Measurements from ENCODE around the gene PAX7. TPM values are rescaled to one million over a fixed set of nuclear protein-coding genes. Genes with fewer than 3 reads are reported as not detected.
A peak's percentile ranks its signal among the peaks of the same experiment; 100 is the strongest.
"Not testable (repeated sequence)": the region's sequence is repeated elsewhere in the genome, so short reads cannot be mapped to it uniquely, and the experiment has no call there.

The PAX7 gene
- 1 to 10 TPM in 1 of 5 donors, not detected in 4; 2.0 TPM for polyA plus RNA-seq (ENCODE audit: insufficient read depth in 1 of 5, insufficient read length in 5 of 5, low replicate concordance in 1 of 5)
- long read RNA-seq, donor 1 = 0 reads
- long read RNA-seq, donor 2 = 0 reads
- long read RNA-seq, donor 3 = 0 reads
- long read RNA-seq, donor 4 = 0 reads
- long read RNA-seq, donor 5 = 0 reads
- long read RNA-seq, donor 6 = 0 reads
- long read RNA-seq, donor 7 = 0 reads
- long read RNA-seq, donor 8 = 0 reads

DNA sequence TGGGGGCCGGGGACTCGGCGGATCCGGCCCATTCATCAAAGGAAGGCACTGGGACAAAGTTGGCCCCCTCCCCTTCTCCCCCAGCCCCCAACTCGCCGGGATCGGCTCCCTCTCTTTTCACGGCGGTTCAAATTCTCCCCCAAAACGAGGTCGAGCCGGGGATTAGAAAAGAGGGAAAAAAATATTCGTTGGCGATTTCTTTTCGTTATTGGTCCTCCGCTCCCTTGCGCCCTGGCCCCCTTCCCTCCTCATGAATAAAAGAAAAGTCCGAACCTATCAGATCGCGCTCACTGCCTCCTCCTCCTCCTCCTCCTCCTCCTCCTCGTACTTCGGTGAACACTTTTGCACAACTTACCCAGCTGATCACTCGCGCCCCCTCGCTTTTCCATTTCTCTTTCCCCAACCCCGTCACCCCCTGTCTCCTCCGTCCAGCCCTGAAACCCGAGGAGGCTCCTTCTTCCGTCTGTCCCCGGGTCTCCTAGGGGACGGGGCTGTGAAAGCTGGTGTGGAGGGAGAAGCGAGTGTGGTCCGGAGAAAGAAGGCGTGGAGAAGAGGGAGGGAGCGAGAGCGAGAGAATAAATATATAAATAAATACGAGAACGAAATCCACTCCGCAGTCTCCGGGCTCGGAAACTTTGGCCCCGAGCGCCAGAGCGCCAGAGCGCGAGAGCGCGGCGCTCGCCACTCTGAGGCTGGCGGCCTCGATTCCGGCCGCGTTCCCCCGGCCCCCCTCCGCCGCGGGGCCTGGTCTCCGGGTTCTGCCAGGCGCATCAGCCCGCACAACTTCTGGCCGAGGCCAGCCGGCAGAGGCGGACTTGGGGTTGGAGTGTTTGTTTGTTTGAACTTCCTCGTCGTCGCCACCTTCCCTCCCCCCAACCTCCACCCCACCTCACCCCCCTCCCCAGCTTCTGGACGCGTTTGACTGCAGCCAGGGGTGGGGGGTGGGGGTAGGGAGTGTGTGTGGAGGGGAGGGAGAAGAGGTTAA is at the start of gene PAX7:
PAX7 (plus strand) TSS at position 336 of the 985 bp plus-strand sequence. CDS start 758 bp downstream, outside the sequence.
- DNase-seq = no peak

DNA sequence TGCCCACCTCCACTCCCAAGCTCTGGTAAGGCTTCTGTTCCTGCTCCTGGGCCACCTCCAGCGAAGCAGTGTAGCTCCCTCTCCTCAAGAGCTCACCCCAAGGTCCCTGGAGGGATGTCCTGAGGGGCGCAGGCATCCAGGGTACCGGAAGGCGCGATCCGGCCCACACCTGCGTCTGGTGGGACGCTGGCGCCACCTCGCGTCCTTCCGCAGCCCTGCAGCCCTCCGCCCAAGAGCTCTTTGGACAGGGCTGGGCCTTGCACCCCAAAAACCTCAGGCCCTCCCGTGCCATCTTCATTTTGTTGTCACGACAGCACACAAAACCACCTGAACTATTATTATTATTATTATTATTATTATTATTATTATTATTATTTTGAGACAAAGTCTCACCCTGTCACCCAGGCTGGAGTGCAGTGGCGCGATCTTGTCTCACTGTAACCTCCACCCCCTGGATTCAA is 49.2 kb upstream of the PAX7 start:
- no peak for DNase-seq

DNA sequence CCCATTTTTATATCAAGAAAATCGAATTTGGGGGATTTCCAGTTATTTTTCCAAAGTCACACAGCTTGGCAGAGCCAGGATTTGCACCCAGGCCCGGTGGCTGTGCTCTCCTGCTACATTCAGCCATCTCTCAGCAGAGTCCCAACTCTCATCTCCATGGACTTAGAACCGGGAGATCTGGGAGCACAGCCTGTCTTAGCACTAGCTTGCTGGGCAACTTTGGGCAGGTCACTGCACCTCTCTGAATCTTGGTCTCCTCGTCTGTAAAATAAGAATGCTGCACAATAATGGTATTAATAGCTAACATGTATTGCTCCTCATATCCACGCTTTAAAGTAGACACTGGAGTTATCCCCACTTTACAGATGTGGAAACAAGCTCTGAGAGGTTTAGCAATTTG is 47.8 kb upstream of the PAX7 start:
- DNase-seq = no peak

DNA sequence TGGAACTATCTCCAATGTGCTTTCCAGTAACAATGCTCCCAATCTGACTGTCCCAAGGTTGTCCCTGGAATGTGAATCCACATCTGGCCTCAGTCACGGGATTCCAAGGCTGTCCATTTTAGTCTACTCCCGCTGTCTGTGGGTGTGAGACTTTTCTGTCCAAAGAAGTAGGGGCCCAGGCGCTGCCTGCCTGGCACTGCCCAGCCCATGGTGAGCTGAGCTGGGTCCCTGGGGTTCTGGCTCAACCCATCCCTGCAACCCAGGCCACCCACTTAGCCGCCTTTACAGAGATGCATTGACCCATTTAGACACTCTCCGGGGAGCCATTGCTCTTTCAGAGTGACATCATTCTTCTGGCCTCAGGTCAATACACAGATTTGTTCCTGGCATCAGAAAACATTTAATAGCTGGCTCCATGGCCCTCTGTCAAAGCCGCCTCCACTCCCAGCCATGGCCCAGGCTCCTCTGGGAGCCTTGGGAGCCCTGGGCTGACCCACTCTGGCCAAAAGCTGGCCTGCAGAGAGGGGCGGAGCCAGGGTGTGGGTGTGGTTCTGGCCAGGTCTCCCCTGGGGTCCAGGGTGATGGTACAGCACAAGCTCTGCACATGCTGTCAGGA is 47.2 kb upstream of the PAX7 start:
- no peak for DNase-seq

DNA sequence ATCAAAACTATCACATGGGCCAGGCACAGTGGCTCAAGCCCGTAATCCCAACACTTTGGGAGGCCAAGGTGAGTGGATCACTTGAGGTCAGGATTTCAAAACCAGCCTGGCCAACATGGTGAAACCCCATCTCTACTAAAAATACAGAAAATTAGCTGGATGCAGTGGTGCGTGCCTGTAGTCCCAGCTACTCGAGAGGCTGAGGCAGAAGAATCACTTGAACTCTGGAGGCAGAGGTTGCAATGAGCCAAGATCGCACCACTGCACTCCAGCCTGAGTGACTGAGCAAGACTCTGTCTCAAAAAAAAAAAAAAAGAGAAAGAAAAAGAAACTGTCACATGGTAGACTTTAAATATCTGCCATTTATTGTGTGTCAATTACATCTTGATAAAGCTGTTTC is 44.6 kb upstream of the PAX7 start:
- DNase-seq = not testable (repeated sequence)

DNA sequence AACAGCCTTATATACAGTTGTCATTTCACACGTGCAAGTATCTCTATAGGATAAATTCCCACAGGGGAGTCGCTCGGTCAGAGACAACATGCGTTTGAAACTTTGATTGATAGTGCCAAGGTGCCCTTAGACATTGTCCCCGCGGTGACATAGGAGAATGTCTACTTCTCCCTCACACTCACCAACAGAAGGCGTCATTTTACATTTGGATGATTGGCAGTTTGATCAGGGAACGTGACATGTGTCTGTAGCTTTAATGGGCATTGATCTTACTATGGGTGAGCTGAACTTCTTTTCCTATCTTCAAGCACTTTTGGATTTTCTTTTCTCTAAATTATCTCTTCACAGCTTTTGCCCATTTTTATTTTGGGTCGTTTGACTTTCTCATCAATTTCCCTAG is 42.6 kb upstream of the PAX7 start:
- DNase-seq = no peak

- no peak for DNase-seq
These were observed 38.3 kb upstream of the PAX7 start for GRCh38 chr1:18592368-18592767.

- peak; percentile 38 to 51 for DNase-seq
These were observed 33.2 kb upstream of the PAX7 start for GRCh38 chr1:18597160-18598042.

GRCh38 chr1:18599086-18599485 is 31.6 kb upstream of the PAX7 start:
- peak; percentile 31 to 39 for DNase-seq

- no peak for DNase-seq
These were observed 30.9 kb upstream of the PAX7 start for GRCh38 chr1:18599704-18600103.

- DNase-seq = no peak
These were observed 28.0 kb upstream of the PAX7 start for GRCh38 chr1:18602533-18603211.

GRCh38 chr1:18603212-18603852 is 27.3 kb upstream of the PAX7 start:
- DNase-seq = no peak

DNA sequence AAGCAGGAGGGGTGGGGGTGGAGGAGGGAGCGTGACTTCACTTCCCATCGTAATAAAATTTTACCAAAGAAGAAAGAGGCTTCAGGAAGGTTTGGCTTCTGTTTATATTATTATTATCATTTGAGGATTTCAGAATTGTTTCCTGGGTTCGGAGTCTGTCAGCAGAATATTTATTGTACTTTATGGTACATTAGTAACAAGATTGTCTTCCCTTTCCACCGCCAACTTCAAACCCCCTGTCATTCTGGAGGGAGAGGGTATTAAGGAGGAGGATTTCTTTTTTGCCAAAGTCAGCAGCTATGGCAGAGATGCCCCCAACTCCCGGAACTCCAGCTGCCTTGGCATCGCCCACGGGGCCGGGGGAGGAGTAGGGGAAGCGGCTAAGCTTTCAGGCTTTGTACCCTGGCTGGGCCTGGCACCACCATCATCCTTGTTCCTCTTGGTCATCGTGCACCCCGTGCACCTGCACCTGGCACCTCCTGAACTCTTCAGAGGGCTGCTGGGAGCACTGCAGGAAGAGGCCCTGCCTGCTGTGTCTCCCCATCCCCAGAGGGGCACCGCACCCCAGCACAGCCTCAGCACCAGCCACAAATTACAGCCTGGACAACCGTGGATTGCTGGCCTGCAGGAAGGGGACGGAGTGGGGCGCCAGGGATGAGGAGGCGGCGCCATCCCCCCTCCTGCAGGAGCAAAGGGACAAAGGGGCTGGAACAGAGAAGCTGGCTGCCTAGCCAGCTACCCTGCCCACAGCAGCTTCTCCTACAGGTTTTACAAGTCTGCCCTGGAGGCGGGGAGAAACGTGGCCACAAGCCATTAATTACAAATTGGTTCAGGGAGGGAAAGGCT is 24.0 kb upstream of the PAX7 start:
- DNase-seq = no peak

GRCh38 chr1:18607289-18607760 is 23.3 kb upstream of the PAX7 start:
- DNase-seq = no peak

GRCh38 chr1:18608534-18608933 is 22.1 kb upstream of the PAX7 start:
- DNase-seq = no peak

DNA sequence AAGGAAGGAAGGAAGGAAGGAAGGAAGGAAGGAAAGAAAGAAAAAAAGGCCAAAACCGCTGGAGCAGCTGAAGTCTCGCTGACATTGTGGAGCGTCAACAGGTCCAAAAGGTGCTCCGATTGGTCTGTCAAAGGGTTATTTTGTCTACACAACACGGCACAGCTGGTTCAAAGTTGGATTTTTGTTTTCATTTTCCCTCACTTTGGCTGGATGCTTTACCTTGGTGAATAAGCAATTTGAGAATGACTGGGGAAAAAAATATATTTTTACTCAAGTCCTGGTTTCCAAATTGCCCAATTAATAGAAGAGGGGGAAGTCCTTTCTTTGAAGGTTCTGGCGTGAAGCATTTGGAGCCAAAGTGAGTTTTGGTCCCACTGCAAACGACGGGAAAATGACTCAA is 19.3 kb upstream of the PAX7 start:
- DNase-seq = no peak

DNA sequence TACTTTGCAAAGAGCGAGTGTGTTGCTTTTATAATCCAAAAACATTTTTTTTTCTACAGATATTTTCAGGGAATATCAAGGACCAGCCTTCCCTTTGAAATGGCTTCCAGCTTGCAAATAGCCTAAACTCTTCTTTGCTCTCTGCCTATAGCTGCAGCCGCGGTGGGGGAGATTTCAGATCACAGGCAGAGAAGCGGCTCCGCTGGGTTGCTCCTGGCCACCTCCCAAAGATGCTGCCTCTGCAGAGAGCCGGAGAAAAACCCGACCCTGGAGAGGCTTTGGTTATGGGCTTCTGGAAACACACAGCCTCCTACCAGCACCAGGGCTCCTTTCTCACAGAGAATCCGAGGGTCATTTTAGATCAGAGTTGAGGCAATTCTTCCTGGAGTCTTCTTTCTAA is 18.6 kb upstream of the PAX7 start:
- DNase-seq = no peak

DNA sequence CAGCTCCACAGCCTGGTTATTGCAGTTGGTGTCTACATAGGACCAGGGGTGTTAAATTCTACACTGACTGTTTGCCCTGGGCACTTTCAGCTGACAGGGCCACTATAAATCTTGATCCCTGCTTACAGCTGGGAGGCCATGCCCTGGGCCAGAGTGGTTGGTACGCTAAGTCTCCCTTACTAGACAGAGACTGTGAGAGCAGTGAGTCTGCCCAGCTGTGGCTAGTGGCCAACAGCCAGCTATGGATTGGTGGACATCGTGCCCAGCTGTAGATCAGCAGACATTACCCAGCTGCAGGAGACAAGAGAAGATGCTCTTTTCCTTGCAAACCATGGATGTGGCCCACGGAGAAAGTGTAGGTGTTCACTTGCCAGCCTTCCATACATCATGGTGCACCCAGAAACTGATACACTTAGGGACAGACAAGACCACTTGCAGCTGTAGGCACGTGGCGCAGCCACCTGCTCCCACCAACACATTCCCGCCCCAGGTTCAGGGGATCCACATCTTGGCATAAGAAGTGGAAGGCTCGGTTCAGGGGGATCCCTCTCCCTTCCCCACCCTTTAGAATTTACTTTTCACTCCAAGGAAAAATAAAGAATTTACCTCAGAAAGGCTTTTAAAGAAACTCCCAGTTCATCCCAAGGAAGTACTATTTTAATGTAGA is 16.4 kb upstream of the PAX7 start:
- no peak for DNase-seq
